Measurements from ENCODE around the gene CLCA2. TPM values are rescaled to one million over a fixed set of nuclear protein-coding genes. Genes with fewer than 3 reads are reported as not detected.

The CLCA2 gene
- total RNA-seq, 1 experiment from 2014 or later: 0.20 TPM

GRCh38 chr1:86477682-86478081, 53.7 kb downstream of the CLCA2 start:
- no peaks in the 10 kb centered on the region for H3K9me3 ChIP-seq (ENCODE audit: insufficient read depth, low read depth)
- intact Hi-C loops (cut with micrococcal nuclease; ENCODE audit: unreplicated experiment): no loop called here
- POLR2A ChIA-PET (ENCODE audit: unreplicated experiment): no interaction called here
- no peaks in the 10 kb centered on the region for H3K36me3 ChIP-seq (ENCODE audit: low read depth)
- no peaks in the 10 kb centered on the region for H3K9me2 ChIP-seq (ENCODE audit: insufficient read depth)
- no TSS peak for BruUV-seq (replicated peaks)
- no peak overlapping the region for H3K4me3 ChIP-seq
- no peaks in the 10 kb centered on the region for H3F3A ChIP-seq (ENCODE audit: insufficient read depth, low read depth)
- DNase-seq: no peak
- H3K4me2 ChIP-seq: no peak overlapping the region
- CTCF ChIA-PET: no interaction called here
- H3K79me2 ChIP-seq (ENCODE audit: low read depth): no peaks in the 10 kb centered on the region
- no peaks in the 10 kb centered on the region for H3K4me1 ChIP-seq (replicated peaks; ENCODE audit: insufficient read depth)
- H4K20me1 ChIP-seq (ENCODE audit: insufficient read depth): no peaks in the 10 kb centered on the region
- TF ChIP-seq, protein P1, sequence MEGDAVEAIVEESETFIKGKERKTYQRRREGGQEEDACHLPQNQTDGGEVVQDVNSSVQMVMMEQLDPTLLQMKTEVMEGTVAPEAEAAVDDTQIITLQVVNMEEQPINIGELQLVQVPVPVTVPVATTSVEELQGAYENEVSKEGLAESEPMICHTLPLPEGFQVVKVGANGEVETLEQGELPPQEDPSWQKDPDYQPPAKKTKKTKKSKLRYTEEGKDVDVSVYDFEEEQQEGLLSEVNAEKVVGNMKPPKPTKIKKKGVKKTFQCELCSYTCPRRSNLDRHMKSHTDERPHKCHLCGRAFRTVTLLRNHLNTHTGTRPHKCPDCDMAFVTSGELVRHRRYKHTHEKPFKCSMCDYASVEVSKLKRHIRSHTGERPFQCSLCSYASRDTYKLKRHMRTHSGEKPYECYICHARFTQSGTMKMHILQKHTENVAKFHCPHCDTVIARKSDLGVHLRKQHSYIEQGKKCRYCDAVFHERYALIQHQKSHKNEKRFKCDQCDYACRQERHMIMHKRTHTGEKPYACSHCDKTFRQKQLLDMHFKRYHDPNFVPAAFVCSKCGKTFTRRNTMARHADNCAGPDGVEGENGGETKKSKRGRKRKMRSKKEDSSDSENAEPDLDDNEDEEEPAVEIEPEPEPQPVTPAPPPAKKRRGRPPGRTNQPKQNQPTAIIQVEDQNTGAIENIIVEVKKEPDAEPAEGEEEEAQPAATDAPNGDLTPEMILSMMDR (conservative IDR thresholded peaks at IDR 0.05): no peak
- TF ChIP-seq EZH2 (IDR thresholded peaks at IDR 0.05; ENCODE audit: low read depth): no peak
- H3K27ac ChIP-seq: no peak overlapping the region
- no peaks in the 10 kb centered on the region for H3K27me3 ChIP-seq (ENCODE audit: insufficient read depth, low read depth)
- no peak overlapping the region for H2AFZ ChIP-seq

GRCh38 chr1:86478416-86479156, 54.6 kb downstream of the CLCA2 start:
- Histone ChIP-seq H2AFZ (no peak overlapping the region), H3K36me3 (ENCODE audit: low read depth) (no peaks in the 10 kb centered on the region), H3K79me2 (ENCODE audit: low read depth) (no peaks in the 10 kb centered on the region), H3K4me1 (replicated peaks; ENCODE audit: insufficient read depth) (no peaks in the 10 kb centered on the region), H3K9me2 (ENCODE audit: insufficient read depth) (no peaks in the 10 kb centered on the region), H3K27me3 (ENCODE audit: insufficient read depth, low read depth) (no peaks in the 10 kb centered on the region), H3K9me3 (ENCODE audit: insufficient read depth, low read depth) (no peaks in the 10 kb centered on the region), H3K4me2 (no peak overlapping the region), H4K20me1 (ENCODE audit: insufficient read depth) (no peaks in the 10 kb centered on the region), H3F3A (ENCODE audit: insufficient read depth, low read depth) (no peaks in the 10 kb centered on the region), H3K4me3 (no peak overlapping the region), H3K27ac (no peak overlapping the region)
- ChIA-PET POLR2A (ENCODE audit: unreplicated experiment) (interaction anchor here (0.6 kb wide), 1 partner anchor 32 kb away, joined by 7 read pairs; no protein-coding TSS in a partner anchor), CTCF (no interaction called here)
- BruUV-seq (replicated peaks): no TSS peak
- intact Hi-C loops (cut with micrococcal nuclease; ENCODE audit: unreplicated experiment): no loop called here
- no peak for DNase-seq
- TF ChIP-seq, protein P1 (conservative IDR thresholded peaks at IDR 0.05): no peak
- no peak for TF ChIP-seq EZH2 (IDR thresholded peaks at IDR 0.05; ENCODE audit: low read depth)

GRCh38 chr1:86481966-86482365, 58.0 kb downstream of the CLCA2 start:
- TF ChIP-seq EZH2 (IDR thresholded peaks at IDR 0.05; ENCODE audit: low read depth): no peak
- TF ChIP-seq, protein P1 (conservative IDR thresholded peaks at IDR 0.05): no peak
- ChIA-PET CTCF (no interaction called here), POLR2A (ENCODE audit: unreplicated experiment) (no interaction called here)
- intact Hi-C loops (cut with micrococcal nuclease; ENCODE audit: unreplicated experiment): no loop called here
- Histone ChIP-seq H3K4me1 (replicated peaks; ENCODE audit: insufficient read depth) (no peaks in the 10 kb centered on the region), H2AFZ (no peak overlapping the region), H4K20me1 (ENCODE audit: insufficient read depth) (no peaks in the 10 kb centered on the region), H3K27ac (no peak overlapping the region), H3K36me3 (ENCODE audit: low read depth) (no peaks in the 10 kb centered on the region), H3K9me3 (ENCODE audit: insufficient read depth, low read depth) (no peaks in the 10 kb centered on the region), H3K9me2 (ENCODE audit: insufficient read depth) (no peaks in the 10 kb centered on the region), H3K27me3 (ENCODE audit: insufficient read depth, low read depth) (no peaks in the 10 kb centered on the region), H3F3A (ENCODE audit: insufficient read depth, low read depth) (no peaks in the 10 kb centered on the region), H3K4me2 (no peak overlapping the region), H3K4me3 (no peak overlapping the region), H3K79me2 (ENCODE audit: low read depth) (no peaks in the 10 kb centered on the region)
- no TSS peak for BruUV-seq (replicated peaks)
- no peak for DNase-seq

Measured in PC-9 (cell line).